ENCODE results near the gene TMEM151B. TPM values are rescaled to one million over a fixed set of nuclear protein-coding genes. Genes with fewer than 3 reads are reported as not detected.

TMEM151B gene
- total and polyA plus RNA-seq, 2 of the 13 experiments (the other 11 are each of a cell fraction or from before 2014, with no cell fraction given), result not detected

DNA sequence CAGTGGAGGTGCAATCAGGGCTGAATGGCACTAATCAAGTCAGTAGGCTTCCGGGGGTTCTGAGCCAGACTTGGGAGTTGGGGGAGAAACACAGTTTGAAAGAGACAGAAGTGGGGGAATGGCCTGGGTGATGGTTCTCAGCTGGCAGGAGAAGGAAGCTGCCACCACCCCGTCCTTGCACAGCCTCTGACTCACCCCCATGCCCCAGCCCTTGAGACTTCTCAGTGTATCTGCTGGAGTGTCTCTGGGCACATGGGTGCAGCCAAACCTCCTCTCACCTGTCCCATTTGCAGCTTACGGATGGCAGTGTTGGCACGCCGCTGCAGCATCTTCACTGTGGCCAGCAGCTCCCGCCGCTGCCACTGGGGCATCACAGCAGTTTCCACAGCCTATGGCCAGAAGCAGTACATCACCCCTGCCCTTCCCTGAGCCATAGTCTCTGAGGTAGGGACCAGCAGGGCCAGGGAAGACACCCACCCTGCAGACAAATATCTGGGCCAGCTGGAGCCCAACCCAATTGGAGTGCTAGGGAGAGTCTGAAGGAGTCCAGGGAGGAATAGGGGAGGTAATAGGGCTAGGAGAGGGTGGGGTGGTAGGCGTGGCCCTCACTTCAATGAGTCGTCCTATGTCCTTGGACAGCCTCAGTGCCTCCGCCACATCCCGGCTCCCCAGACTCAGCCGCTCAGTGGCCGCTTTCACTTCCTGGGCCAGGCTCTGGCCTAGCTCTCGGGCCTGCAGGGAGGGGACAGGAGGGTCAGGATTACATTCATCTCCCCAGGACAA, 31.7 kb downstream of the TMEM151B start:
- in situ Hi-C loops (cut with HindIII; ENCODE audit: extremely low pct_ligation_motif_present, low pct_unique_long_range_greater_than_20kb) (no loop called here), intact Hi-C loops (cut with micrococcal nuclease; ENCODE audit: unreplicated experiment) (no loop called here)
- H2AFZ ChIP-seq (ENCODE audit: low read length), result no peak overlapping the region
- no peak overlapping the region for H3K4me2 ChIP-seq (ENCODE audit: low read depth, low read length)
- H3K27ac ChIP-seq (ENCODE audit: extremely low read length, insufficient read depth, low read length), result no peak overlapping the region
- H3K79me2 ChIP-seq (ENCODE audit: insufficient read depth, low read length), result no peaks in the 10 kb centered on the region
- H3K4me1 ChIP-seq (ENCODE audit: insufficient read depth, low read length), result no peaks in the 10 kb centered on the region
- no peak overlapping the region for H3K9ac ChIP-seq (ENCODE audit: insufficient read depth, low read depth, low read length)
- ChIA-PET POLR2A (no interaction called here), CTCF (ENCODE audit: low intra/inter-chr PET ratio, low total read pairs) (interaction anchor here (3.9 kb wide), 1 partner anchor 34 kb away, joined by 37 read pairs; no protein-coding TSS in a partner anchor)
- H3K36me3 ChIP-seq (replicated peaks in 1 of 2; ENCODE audit: control insufficient read depth in 1 of 2, insufficient read depth in 2 of 2, low read length in 2 of 2), result peaks cover 48 to 54% of the 10 kb centered on the region in 2 experiments
- ATAC-seq, result no peak
- TF ChIP-seq MLLT10 (CRISPR knock-in tag; IDR thresholded peaks at IDR 0.05), result no peak
- no peak for TF ChIP-seq IRX3 (CRISPR knock-in tag; IDR thresholded peaks at IDR 0.05; ENCODE audit: borderline replicate concordance, low read depth)
- no peaks in the 10 kb centered on the region for H3K27me3 ChIP-seq (ENCODE audit: control insufficient read depth in 1 of 2, insufficient read depth in 2 of 2, low read length in 2 of 2)
- WGBS (ENCODE audit: low lambda C conversion rate), result 97% methylated on average over 14 of the region's 14 CpGs
- H3K4me3 ChIP-seq (replicated peaks in 1 of 3; ENCODE audit: insufficient read depth in 1 of 3, low read depth in 2 of 3, low read length in 3 of 3), result no peak overlapping the region
- DNase-seq (ENCODE audit: low spot score), result no peak
- H4K20me1 ChIP-seq (ENCODE audit: insufficient read depth, low read length), result no peaks in the 10 kb centered on the region
- BruUV-seq (replicated peaks), result no TSS peak
- no peaks in the 10 kb centered on the region for H3K9me3 ChIP-seq (ENCODE audit: low read length)
- FAIRE-seq, result no peak

DNA sequence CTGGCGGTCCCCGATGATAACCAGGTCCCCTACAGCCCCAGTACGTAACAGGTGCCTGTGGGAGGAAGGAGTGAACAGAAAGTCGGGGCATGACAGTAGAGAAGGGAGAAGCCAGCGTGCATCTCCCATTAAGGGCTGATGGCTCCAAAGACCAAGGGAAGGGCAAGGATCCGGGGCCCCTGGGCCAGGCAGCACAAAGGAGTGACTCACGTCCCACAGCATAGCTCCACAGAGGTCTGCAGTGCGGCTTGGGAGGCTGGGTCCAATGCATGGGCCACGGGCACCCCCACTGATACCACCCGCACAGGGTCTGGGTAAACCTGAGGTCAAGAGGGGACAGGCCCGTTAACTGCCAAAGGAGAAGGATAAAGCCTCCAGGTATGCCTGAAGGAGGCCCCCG, 32.6 kb downstream of the TMEM151B start:
- 88% methylated on average over 12 of the region's 12 CpGs for WGBS (ENCODE audit: low lambda C conversion rate)
- no peaks in the 10 kb centered on the region for H3K79me2 ChIP-seq (ENCODE audit: insufficient read depth, low read length)
- ATAC-seq (no peak), DNase-seq (ENCODE audit: low spot score) (no peak), FAIRE-seq (no peak)
- no peak overlapping the region for H3K9ac ChIP-seq (ENCODE audit: insufficient read depth, low read depth, low read length)
- no peaks in the 10 kb centered on the region for H3K9me3 ChIP-seq (ENCODE audit: low read length)
- H4K20me1 ChIP-seq (ENCODE audit: insufficient read depth, low read length), result no peaks in the 10 kb centered on the region
- no peak overlapping the region for H3K4me2 ChIP-seq (ENCODE audit: low read depth, low read length)
- no peaks in the 10 kb centered on the region for H3K27me3 ChIP-seq (ENCODE audit: control insufficient read depth in 1 of 2, insufficient read depth in 2 of 2, low read length in 2 of 2)
- CTCF ChIA-PET (ENCODE audit: low intra/inter-chr PET ratio, low total read pairs), result interaction anchor here (3.9 kb wide), 1 partner anchor 35 kb away, joined by 37 read pairs; no protein-coding TSS in a partner anchor
- no peak overlapping the region for H2AFZ ChIP-seq (ENCODE audit: low read length)
- H3K4me1 ChIP-seq (ENCODE audit: insufficient read depth, low read length), result no peaks in the 10 kb centered on the region
- in situ Hi-C loops (cut with HindIII; ENCODE audit: extremely low pct_ligation_motif_present, low pct_unique_long_range_greater_than_20kb) (no loop called here), intact Hi-C loops (cut with micrococcal nuclease; ENCODE audit: unreplicated experiment) (no loop called here)
- POLR2A ChIA-PET, result no interaction called here
- no peak overlapping the region for H3K4me3 ChIP-seq (replicated peaks in 1 of 3; ENCODE audit: insufficient read depth in 1 of 3, low read depth in 2 of 3, low read length in 3 of 3)
- peaks cover 50 to 63% of the 10 kb centered on the region in 2 experiments for H3K36me3 ChIP-seq (replicated peaks in 1 of 2; ENCODE audit: control insufficient read depth in 1 of 2, insufficient read depth in 2 of 2, low read length in 2 of 2)
- no peak overlapping the region for H3K27ac ChIP-seq (ENCODE audit: extremely low read length, insufficient read depth, low read length)
- no TSS peak for BruUV-seq (replicated peaks)
- TF ChIP-seq, protein P1, sequence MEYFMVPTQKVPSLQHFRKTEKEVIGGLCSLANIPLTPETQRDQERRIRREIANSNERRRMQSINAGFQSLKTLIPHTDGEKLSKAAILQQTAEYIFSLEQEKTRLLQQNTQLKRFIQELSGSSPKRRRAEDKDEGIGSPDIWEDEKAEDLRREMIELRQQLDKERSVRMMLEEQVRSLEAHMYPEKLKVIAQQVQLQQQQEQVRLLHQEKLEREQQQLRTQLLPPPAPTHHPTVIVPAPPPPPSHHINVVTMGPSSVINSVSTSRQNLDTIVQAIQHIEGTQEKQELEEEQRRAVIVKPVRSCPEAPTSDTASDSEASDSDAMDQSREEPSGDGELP (IDR thresholded peaks at IDR 0.05; ENCODE audit: borderline replicate concordance, low read depth), result no peak
- TF ChIP-seq, protein P2, sequence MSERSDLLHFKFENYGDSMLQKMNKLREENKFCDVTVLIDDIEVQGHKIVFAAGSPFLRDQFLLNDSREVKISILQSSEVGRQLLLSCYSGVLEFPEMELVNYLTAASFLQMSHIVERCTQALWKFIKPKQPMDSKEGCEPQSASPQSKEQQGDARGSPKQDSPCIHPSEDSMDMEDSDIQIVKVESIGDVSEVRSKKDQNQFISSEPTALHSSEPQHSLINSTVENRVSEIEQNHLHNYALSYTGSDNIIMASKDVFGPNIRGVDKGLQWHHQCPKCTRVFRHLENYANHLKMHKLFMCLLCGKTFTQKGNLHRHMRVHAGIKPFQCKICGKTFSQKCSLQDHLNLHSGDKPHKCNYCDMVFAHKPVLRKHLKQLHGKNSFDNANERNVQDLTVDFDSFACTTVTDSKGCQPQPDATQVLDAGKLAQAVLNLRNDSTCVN (CRISPR knock-in tag; IDR thresholded peaks at IDR 0.05; ENCODE audit: borderline replicate concordance), result no peak
- TF ChIP-seq ZNF780A (CRISPR knock-in tag; IDR thresholded peaks at IDR 0.05) (no peak), ZNF446 (CRISPR knock-in tag; IDR thresholded peaks at IDR 0.05) (no peak), KAT2B (IDR thresholded peaks at IDR 0.05; ENCODE audit: borderline replicate concordance, low read depth, low read length) (no peak), MLX (CRISPR knock-in tag; IDR thresholded peaks at IDR 0.05) (no peak), IRF9 (CRISPR knock-in tag; IDR thresholded peaks at IDR 0.05; ENCODE audit: borderline replicate concordance) (no peak), ATF7-NPFF (CRISPR knock-in tag; IDR thresholded peaks at IDR 0.05; ENCODE audit: low read depth) (no peak)
- TF ChIP-seq, protein P3, sequence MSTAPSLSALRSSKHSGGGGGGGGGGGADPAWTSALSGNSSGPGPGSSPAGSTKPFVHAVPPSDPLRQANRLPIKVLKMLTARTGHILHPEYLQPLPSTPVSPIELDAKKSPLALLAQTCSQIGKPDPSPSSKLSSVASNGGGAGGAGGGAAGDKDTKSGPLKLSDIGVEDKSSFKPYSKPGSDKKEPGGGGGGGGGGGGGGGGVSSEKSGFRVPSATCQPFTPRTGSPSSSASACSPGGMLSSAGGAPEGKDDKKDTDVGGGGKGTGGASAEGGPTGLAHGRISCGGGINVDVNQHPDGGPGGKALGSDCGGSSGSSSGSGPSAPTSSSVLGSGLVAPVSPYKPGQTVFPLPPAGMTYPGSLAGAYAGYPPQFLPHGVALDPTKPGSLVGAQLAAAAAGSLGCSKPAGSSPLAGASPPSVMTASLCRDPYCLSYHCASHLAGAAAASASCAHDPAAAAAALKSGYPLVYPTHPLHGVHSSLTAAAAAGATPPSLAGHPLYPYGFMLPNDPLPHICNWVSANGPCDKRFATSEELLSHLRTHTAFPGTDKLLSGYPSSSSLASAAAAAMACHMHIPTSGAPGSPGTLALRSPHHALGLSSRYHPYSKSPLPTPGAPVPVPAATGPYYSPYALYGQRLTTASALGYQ (CRISPR knock-in tag; IDR thresholded peaks at IDR 0.05), result no peak

Measured in HepG2 (cell line).